ENCODE measurements around the gene OAT.

OAT gene

GRCh38 chr10:124385627-124386185 lies 33.0 kb downstream of the OAT start:
- Histone ChIP-seq H3K4me1 (ENCODE audit: control insufficient read depth, insufficient read depth, low read length) (peaks cover 14% of the 10 kb centered on the region), H3K36me3 (ENCODE audit: control insufficient read depth, insufficient read depth, low read length) (no peaks in the 10 kb centered on the region), H3K4me3 (ENCODE audit: low read depth, low read length) (no peak overlapping the region), H3K9me3 (ENCODE audit: control insufficient read depth, insufficient read depth, low read depth, low read length) (no peaks in the 10 kb centered on the region), H3K27ac (ENCODE audit: low read depth, low read length) (no peak overlapping the region), H3K27me3 (ENCODE audit: control insufficient read depth, insufficient read depth, low read length) (peaks cover 7% of the 10 kb centered on the region), H3K9ac (ENCODE audit: low read length) (no peak overlapping the region)

DNA sequence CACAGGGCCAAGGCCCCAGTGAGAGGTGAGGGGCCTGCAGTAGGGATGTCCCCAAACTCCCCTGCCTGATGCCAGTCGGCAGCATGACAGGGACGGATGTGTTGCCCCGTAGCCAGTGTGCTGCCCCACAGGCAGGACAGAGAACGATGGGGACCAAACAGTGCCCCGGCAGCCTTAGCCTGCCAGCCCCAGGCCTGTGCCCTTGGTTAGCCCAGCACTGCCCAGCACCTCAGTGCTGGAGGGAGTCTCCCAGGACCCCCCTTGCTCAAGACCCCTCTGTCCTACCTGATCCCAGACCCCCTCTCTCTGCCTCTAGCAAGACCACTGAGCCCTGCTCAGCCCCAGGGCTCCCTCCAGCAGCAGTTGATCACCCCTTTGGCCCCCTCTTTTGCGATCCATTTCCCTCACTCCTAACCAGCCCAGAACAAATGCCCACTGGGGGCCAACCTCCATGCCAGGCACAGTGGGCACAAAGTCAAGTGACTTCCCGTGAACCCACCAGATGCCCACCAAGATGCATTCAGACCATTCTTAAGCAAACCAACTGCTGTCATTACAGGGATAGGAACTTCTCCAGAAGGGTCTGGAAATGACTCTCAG lies 34.0 kb downstream of the OAT start:
- peaks cover 14% of the 10 kb centered on the region for H3K4me1 ChIP-seq (ENCODE audit: control insufficient read depth, insufficient read depth, low read length)
- no peak overlapping the region for H3K4me3 ChIP-seq (ENCODE audit: low read depth, low read length)
- no peak overlapping the region for H3K27ac ChIP-seq (ENCODE audit: low read depth, low read length)
- H3K9me3 ChIP-seq (ENCODE audit: control insufficient read depth, insufficient read depth, low read depth, low read length): no peaks in the 10 kb centered on the region
- peaks cover 16% of the 10 kb centered on the region for H3K27me3 ChIP-seq (ENCODE audit: control insufficient read depth, insufficient read depth, low read length)
- H3K9ac ChIP-seq (ENCODE audit: low read length): no peak overlapping the region
- no peaks in the 10 kb centered on the region for H3K36me3 ChIP-seq (ENCODE audit: control insufficient read depth, insufficient read depth, low read length)

GRCh38 chr10:124384172-124384571 lies 34.6 kb downstream of the OAT start:
- Histone ChIP-seq H3K36me3 (ENCODE audit: control insufficient read depth, insufficient read depth, low read length) (no peaks in the 10 kb centered on the region), H3K27ac (ENCODE audit: low read depth, low read length) (no peak overlapping the region), H3K9me3 (ENCODE audit: control insufficient read depth, insufficient read depth, low read depth, low read length) (no peaks in the 10 kb centered on the region), H3K27me3 (ENCODE audit: control insufficient read depth, insufficient read depth, low read length) (peaks cover 16% of the 10 kb centered on the region), H3K4me1 (ENCODE audit: control insufficient read depth, insufficient read depth, low read length) (peaks cover 15% of the 10 kb centered on the region), H3K4me3 (ENCODE audit: low read depth, low read length) (no peak overlapping the region), H3K9ac (ENCODE audit: low read length) (no peak overlapping the region)

GRCh38 chr10:124383496-124383895 lies 35.2 kb downstream of the OAT start:
- Histone ChIP-seq H3K9me3 (ENCODE audit: control insufficient read depth, insufficient read depth, low read depth, low read length) (no peaks in the 10 kb centered on the region), H3K27ac (ENCODE audit: low read depth, low read length) (no peak overlapping the region), H3K9ac (ENCODE audit: low read length) (no peak overlapping the region), H3K36me3 (ENCODE audit: control insufficient read depth, insufficient read depth, low read length) (no peaks in the 10 kb centered on the region), H3K4me1 (ENCODE audit: control insufficient read depth, insufficient read depth, low read length) (peaks cover 19% of the 10 kb centered on the region), H3K4me3 (ENCODE audit: low read depth, low read length) (no peak overlapping the region), H3K27me3 (ENCODE audit: control insufficient read depth, insufficient read depth, low read length) (peaks cover 11% of the 10 kb centered on the region)

GRCh38 chr10:124381011-124381611 lies 37.6 kb downstream of the OAT start:
- Histone ChIP-seq H3K4me3 (ENCODE audit: low read depth, low read length) (no peak overlapping the region), H3K27me3 (ENCODE audit: control insufficient read depth, insufficient read depth, low read length) (peaks cover 12% of the 10 kb centered on the region; the same call in 1 of the 2 replicates), H3K9me3 (ENCODE audit: control insufficient read depth, insufficient read depth, low read depth, low read length) (no peaks in the 10 kb centered on the region), H3K9ac (ENCODE audit: low read length) (no peak overlapping the region), H3K4me1 (ENCODE audit: control insufficient read depth, insufficient read depth, low read length) (peaks cover 13% of the 10 kb centered on the region), H3K27ac (ENCODE audit: low read depth, low read length) (no peak overlapping the region), H3K36me3 (ENCODE audit: control insufficient read depth, insufficient read depth, low read length) (no peaks in the 10 kb centered on the region)

- Histone ChIP-seq H3K4me3 (ENCODE audit: low read depth, low read length) (no peak overlapping the region), H3K4me1 (ENCODE audit: control insufficient read depth, insufficient read depth, low read length) (peaks cover 7% of the 10 kb centered on the region; the same call in 1 of the 2 replicates), H3K9ac (ENCODE audit: low read length) (no peak overlapping the region)
Observed at GRCh38 chr10:124380256-124380995, 38.3 kb downstream of the OAT start.

DNA sequence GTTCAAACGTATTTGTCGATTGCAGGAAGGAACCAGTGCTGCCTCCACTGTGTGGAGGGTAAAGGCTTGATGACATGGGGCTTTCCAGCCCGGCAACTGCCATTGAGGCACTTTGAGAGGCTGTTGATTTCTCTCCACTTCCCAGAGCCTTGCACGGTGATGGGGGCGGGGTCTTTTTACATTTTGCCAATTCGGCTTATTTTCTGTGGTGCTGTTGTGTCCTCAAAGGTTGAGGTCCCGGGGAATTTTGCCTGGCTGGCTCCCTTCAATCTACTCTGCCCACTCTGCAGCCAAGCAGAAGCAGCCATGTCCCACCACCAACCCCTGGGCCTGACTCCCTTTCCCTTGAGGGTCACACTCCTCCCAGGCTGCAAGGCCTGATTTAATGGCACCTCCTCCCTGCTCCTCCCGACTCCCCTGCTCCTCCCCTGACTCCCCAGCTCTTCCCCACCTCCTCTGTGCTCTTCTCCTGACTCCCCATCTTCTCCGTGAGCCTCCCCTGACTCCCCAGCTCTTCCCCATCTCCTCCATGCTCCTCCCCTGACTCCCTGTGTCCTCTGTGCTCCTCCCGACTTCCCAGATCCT lies 39.0 kb downstream of the OAT start:
- H3K27me3 ChIP-seq (ENCODE audit: control insufficient read depth, insufficient read depth, low read length): peaks cover 12% of the 10 kb centered on the region; the same call in 1 of the 2 replicates
- no peak overlapping the region for H3K27ac ChIP-seq (ENCODE audit: low read depth, low read length)
- H3K9me3 ChIP-seq (ENCODE audit: control insufficient read depth, insufficient read depth, low read depth, low read length): no peaks in the 10 kb centered on the region
- H3K4me3 ChIP-seq (ENCODE audit: low read depth, low read length): no peak overlapping the region
- H3K9ac ChIP-seq (ENCODE audit: low read length): no peak overlapping the region
- H3K36me3 ChIP-seq (ENCODE audit: control insufficient read depth, insufficient read depth, low read length): no peaks in the 10 kb centered on the region
- peaks cover 12% of the 10 kb centered on the region; the same call in 1 of the 2 replicates for H3K4me1 ChIP-seq (ENCODE audit: control insufficient read depth, insufficient read depth, low read length)

More at GRCh38 chr10:124380256-124380995, 38.3 kb downstream of the OAT start:
- Histone ChIP-seq H3K9me3 (ENCODE audit: control insufficient read depth, insufficient read depth, low read depth, low read length) (no peaks in the 10 kb centered on the region), H3K27ac (ENCODE audit: low read depth, low read length) (no peak overlapping the region), H3K36me3 (ENCODE audit: control insufficient read depth, insufficient read depth, low read length) (no peaks in the 10 kb centered on the region), H3K27me3 (ENCODE audit: control insufficient read depth, insufficient read depth, low read length) (peaks cover 12% of the 10 kb centered on the region; the same call in 1 of the 2 replicates)

DNA sequence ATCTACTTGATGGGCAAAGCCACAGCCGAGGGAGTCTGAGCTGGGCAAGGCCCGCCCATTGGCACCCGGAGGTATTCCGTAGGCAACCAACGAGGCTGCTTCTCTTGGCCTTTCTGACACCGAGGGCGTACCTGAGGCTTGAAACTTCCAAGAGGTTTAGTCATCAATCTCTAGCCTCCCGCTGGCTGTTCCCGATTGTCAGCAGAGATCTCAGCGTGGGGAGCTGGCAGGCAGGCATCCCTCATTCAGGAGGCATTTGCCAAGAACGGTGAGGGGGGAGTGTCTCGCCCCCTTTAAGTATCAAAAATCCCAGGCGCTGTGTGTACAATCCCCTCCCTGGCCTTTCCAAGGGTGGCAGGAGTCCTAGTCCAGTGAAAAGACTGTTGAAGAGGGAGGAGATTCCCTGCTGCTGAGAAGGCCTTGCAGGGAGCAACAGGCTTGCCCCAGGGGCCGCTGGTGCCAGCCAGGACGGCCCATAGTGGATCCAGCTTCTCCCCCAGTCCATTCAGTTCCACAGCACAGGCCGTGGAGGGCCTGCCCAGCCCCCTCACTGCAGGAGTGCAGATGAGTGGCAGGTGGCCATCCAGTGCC lies 39.7 kb downstream of the OAT start:
- Histone ChIP-seq H3K4me3 (ENCODE audit: low read depth, low read length) (no peak overlapping the region), H3K9ac (ENCODE audit: low read length) (no peak overlapping the region), H3K27me3 (ENCODE audit: control insufficient read depth, insufficient read depth, low read length) (peaks cover 15% of the 10 kb centered on the region; the same call in 1 of the 2 replicates), H3K4me1 (ENCODE audit: control insufficient read depth, insufficient read depth, low read length) (peaks cover 13% of the 10 kb centered on the region; the same call in 1 of the 2 replicates), H3K9me3 (ENCODE audit: control insufficient read depth, insufficient read depth, low read depth, low read length) (no peaks in the 10 kb centered on the region), H3K36me3 (ENCODE audit: control insufficient read depth, insufficient read depth, low read length) (no peaks in the 10 kb centered on the region), H3K27ac (ENCODE audit: low read depth, low read length) (no peak overlapping the region)

GRCh38 chr10:124378271-124378670 lies 40.5 kb downstream of the OAT start:
- Histone ChIP-seq H3K27ac (ENCODE audit: low read depth, low read length) (no peak overlapping the region), H3K4me3 (ENCODE audit: low read depth, low read length) (no peak overlapping the region), H3K9ac (ENCODE audit: low read length) (no peak overlapping the region), H3K4me1 (ENCODE audit: control insufficient read depth, insufficient read depth, low read length) (peaks cover 13% of the 10 kb centered on the region; the same call in 1 of the 2 replicates), H3K9me3 (ENCODE audit: control insufficient read depth, insufficient read depth, low read depth, low read length) (no peaks in the 10 kb centered on the region), H3K36me3 (ENCODE audit: control insufficient read depth, insufficient read depth, low read length) (no peaks in the 10 kb centered on the region), H3K27me3 (ENCODE audit: control insufficient read depth, insufficient read depth, low read length) (peaks cover 15% of the 10 kb centered on the region; the same call in 1 of the 2 replicates)

GRCh38 chr10:124377101-124377500 lies 41.6 kb downstream of the OAT start:
- peaks cover 13% of the 10 kb centered on the region; the same call in 1 of the 2 replicates for H3K4me1 ChIP-seq (ENCODE audit: control insufficient read depth, insufficient read depth, low read length)
- H3K27ac ChIP-seq (ENCODE audit: low read depth, low read length): no peak overlapping the region
- H3K27me3 ChIP-seq (ENCODE audit: control insufficient read depth, insufficient read depth, low read length): peaks cover 15% of the 10 kb centered on the region; the same call in 1 of the 2 replicates
- H3K9me3 ChIP-seq (ENCODE audit: control insufficient read depth, insufficient read depth, low read depth, low read length): no peaks in the 10 kb centered on the region
- H3K9ac ChIP-seq (ENCODE audit: low read length): no peak overlapping the region
- H3K4me3 ChIP-seq (ENCODE audit: low read depth, low read length): no peak overlapping the region
- no peaks in the 10 kb centered on the region for H3K36me3 ChIP-seq (ENCODE audit: control insufficient read depth, insufficient read depth, low read length)
